ENCODE results near the gene SLC6A3. TPM values are rescaled to one million over a fixed set of nuclear protein-coding genes. Genes with fewer than 3 reads are reported as not detected.

The SLC6A3 gene
- total and polyA plus RNA-seq, 2 of the 13 experiments (the other 11 are each of a cell fraction or from before 2014, with no cell fraction given): 0.01 TPM; not detected in 1

- ChIA-PET CTCF (ENCODE audit: low intra/inter-chr PET ratio, low total read pairs) (no interaction called here), POLR2A (no interaction called here)
- no peaks in the 10 kb centered on the region for H3K79me2 ChIP-seq (ENCODE audit: insufficient read depth, low read length)
- intact Hi-C loops (cut with micrococcal nuclease; ENCODE audit: unreplicated experiment) (no loop called here), in situ Hi-C loops (cut with HindIII; ENCODE audit: extremely low pct_ligation_motif_present, low pct_unique_long_range_greater_than_20kb) (no loop called here)
- no peak overlapping the region for H2AFZ ChIP-seq (ENCODE audit: low read length)
- H3K27ac ChIP-seq (ENCODE audit: extremely low read length, insufficient read depth, low read length): no peak overlapping the region
- TF ChIP-seq ZNF550 (CRISPR knock-in tag; IDR thresholded peaks at IDR 0.05; ENCODE audit: borderline replicate concordance) (no peak), ZNF652 (CRISPR knock-in tag; IDR thresholded peaks at IDR 0.05; ENCODE audit: borderline replicate concordance, low read depth) (peak; percentile 55), ATF1 (CRISPR knock-in tag; IDR thresholded peaks at IDR 0.05) (no peak), ZNF138 (CRISPR knock-in tag; IDR thresholded peaks at IDR 0.05; ENCODE audit: low read depth) (no peak), AGO2 (optimal IDR thresholded peaks at IDR 0.05; ENCODE audit: low read depth, low read length) (peak; percentile 68), POLR2AphosphoS5 (IDR thresholded peaks at IDR 0.05; ENCODE audit: low read depth, low read length) (0 out of 2 replicates have a peak, but pooled peaks have one; percentile 13), HMG20A (CRISPR knock-in tag; IDR thresholded peaks at IDR 0.05; ENCODE audit: borderline replicate concordance) (no peak), ZNF33B (CRISPR knock-in tag; IDR thresholded peaks at IDR 0.05) (no peak), SALL2 (CRISPR knock-in tag; IDR thresholded peaks at IDR 0.05) (no peak), PPARG (CRISPR knock-in tag; conservative IDR thresholded peaks at IDR 0.05) (no peak), ZNF251 (CRISPR knock-in tag; IDR thresholded peaks at IDR 0.05) (no peak), ZSCAN29 (CRISPR knock-in tag; conservative IDR thresholded peaks at IDR 0.05) (no peak)
- TF ChIP-seq, protein P1, sequence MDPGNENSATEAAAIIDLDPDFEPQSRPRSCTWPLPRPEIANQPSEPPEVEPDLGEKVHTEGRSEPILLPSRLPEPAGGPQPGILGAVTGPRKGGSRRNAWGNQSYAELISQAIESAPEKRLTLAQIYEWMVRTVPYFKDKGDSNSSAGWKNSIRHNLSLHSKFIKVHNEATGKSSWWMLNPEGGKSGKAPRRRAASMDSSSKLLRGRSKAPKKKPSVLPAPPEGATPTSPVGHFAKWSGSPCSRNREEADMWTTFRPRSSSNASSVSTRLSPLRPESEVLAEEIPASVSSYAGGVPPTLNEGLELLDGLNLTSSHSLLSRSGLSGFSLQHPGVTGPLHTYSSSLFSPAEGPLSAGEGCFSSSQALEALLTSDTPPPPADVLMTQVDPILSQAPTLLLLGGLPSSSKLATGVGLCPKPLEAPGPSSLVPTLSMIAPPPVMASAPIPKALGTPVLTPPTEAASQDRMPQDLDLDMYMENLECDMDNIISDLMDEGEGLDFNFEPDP (CRISPR knock-in tag; conservative IDR thresholded peaks at IDR 0.05): no peak
- 98% methylated on average over 14 of the region's 16 CpGs for WGBS (ENCODE audit: low lambda C conversion rate)
- H4K20me1 ChIP-seq (ENCODE audit: insufficient read depth, low read length): peaks cover 4% of the 10 kb centered on the region; the same call in 1 of the 2 replicates
- BruUV-seq (replicated peaks): no TSS peak
- FAIRE-seq (no peak), ATAC-seq (peak; percentile 30), DNase-seq (ENCODE audit: low spot score) (no peak)
- no peaks in the 10 kb centered on the region for H3K4me1 ChIP-seq (ENCODE audit: insufficient read depth, low read length)
- no peak overlapping the region for H3K4me2 ChIP-seq (ENCODE audit: low read depth, low read length)
- H3K27me3 ChIP-seq (ENCODE audit: control insufficient read depth in 1 of 2, insufficient read depth in 2 of 2, low read length in 2 of 2): no peaks in the 10 kb centered on the region
- H3K36me3 ChIP-seq (replicated peaks in 1 of 2; ENCODE audit: control insufficient read depth in 1 of 2, insufficient read depth in 2 of 2, low read length in 2 of 2): peaks cover 5 to 20% of the 10 kb centered on the region in 2 experiments; a peak in 4 of 5 replicates
- no peak overlapping the region for H3K9ac ChIP-seq (ENCODE audit: insufficient read depth, low read depth, low read length)
- H3K9me3 ChIP-seq (ENCODE audit: low read length): peaks cover 25% of the 10 kb centered on the region
- H3K4me3 ChIP-seq (replicated peaks in 1 of 3; ENCODE audit: insufficient read depth in 1 of 3, low read depth in 2 of 3, low read length in 3 of 3): no peak overlapping the region
Observed at GRCh38 chr5:1460054-1460682, 14.9 kb upstream of the SLC6A3 start.
